ENCODE measurements around the gene FRMD6. TPM values are rescaled to one million over a fixed set of nuclear protein-coding genes. Genes with fewer than 3 reads are reported as not detected.

The FRMD6 gene
- total RNA-seq, 1 experiment from 2014 or later: 9.6 TPM

- TF ChIP-seq CTCF (conservative IDR thresholded peaks at IDR 0.05): no peak
- no peak overlapping the region for H2BK120ac ChIP-seq (ENCODE audit: low read depth, low read length, poor library complexity, severe bottlenecking)
- H4K8ac ChIP-seq (replicated peaks; ENCODE audit: insufficient read length, low read depth, low read length): no peak overlapping the region
- H2BK15ac ChIP-seq (ENCODE audit: low read depth, low read length): no peak overlapping the region
- H3K4ac ChIP-seq (ENCODE audit: low read depth, low read length): no peak overlapping the region
- H2BK12ac ChIP-seq (ENCODE audit: insufficient read length, low read depth, low read length): no peak overlapping the region
- Mint-ChIP-seq H3K36me3 (ENCODE audit: insufficient read depth in 1 of 3, low read depth in 3 of 3) (peaks cover 0 to 8% (median 2%) of the 10 kb centered on the region in 3 experiments; a peak in 1 of 7 replicates), H3K4me3 (no peak overlapping the region), H3K9me3 (no peaks in the 10 kb centered on the region), H3K27ac (no peak overlapping the region), H3K4me1 (0 out of 4 replicates have a peak, but pooled peaks cover 0 to 4% of the 10 kb centered on the region in 2 experiments), H3K27me3 (ENCODE audit: low read depth) (no peaks in the 10 kb centered on the region)
- no peak overlapping the region for H2BK20ac ChIP-seq (ENCODE audit: low read depth, low read length, poor library complexity, severe bottlenecking)
- H3K9me3 ChIP-seq (ENCODE audit: control insufficient read depth, low read depth, low read length): no peaks in the 10 kb centered on the region
- no peak overlapping the region for H4K5ac ChIP-seq (ENCODE audit: insufficient read length, low read depth, low read length)
- no peak for DNase-seq
- H3K4me1 ChIP-seq (ENCODE audit: insufficient read depth, low read length): no peaks in the 10 kb centered on the region
- H4K20me1 ChIP-seq (ENCODE audit: control insufficient read depth, insufficient read depth, insufficient read length): no peaks in the 10 kb centered on the region
- no peak overlapping the region for H3K14ac ChIP-seq (ENCODE audit: insufficient read depth, low read length)
- no peaks in the 10 kb centered on the region for H3K79me1 ChIP-seq (ENCODE audit: insufficient read depth, low read depth, low read length, poor library complexity, severe bottlenecking)
- no peak overlapping the region for H3K4me2 ChIP-seq (ENCODE audit: insufficient read depth, insufficient read length, low read length)
- no peak overlapping the region for H2BK5ac ChIP-seq (ENCODE audit: insufficient read length, low read length)
- no peak overlapping the region for H3K18ac ChIP-seq (ENCODE audit: insufficient read length, low read depth, low read length)
- H3K79me2 ChIP-seq (ENCODE audit: insufficient read depth, low read length): no peaks in the 10 kb centered on the region
- H3K9ac ChIP-seq (ENCODE audit: extremely low read depth, insufficient read length, low read length): no peak overlapping the region
- no peak overlapping the region for H2AFZ ChIP-seq (ENCODE audit: low read length)
- H3K27ac ChIP-seq (ENCODE audit: insufficient read length, low read depth, low read length): no peak overlapping the region
- no peak overlapping the region for H2AK5ac ChIP-seq (ENCODE audit: insufficient read length, low read length)
- no peak overlapping the region for H3T11ph ChIP-seq (ENCODE audit: low read length)
- H3K23ac ChIP-seq (ENCODE audit: insufficient read length, low read depth, low read length): no peak overlapping the region
- no peaks in the 10 kb centered on the region for H3K27me3 ChIP-seq (ENCODE audit: insufficient read depth, low read length)
- WGBS (ENCODE audit: extremely low coverage, insufficient read length, low lambda C conversion rate): no CpG with 5 or more reads among the region's 4 CpGs
- H4K91ac ChIP-seq (ENCODE audit: insufficient read length, low read depth, low read length): no peak overlapping the region
- no peaks in the 10 kb centered on the region for H3K23me2 ChIP-seq (ENCODE audit: insufficient read length, low read depth, low read length, poor library complexity, severe bottlenecking)
- no peak overlapping the region for H3K56ac ChIP-seq (ENCODE audit: insufficient read length, low read depth, low read length)
Observed at GRCh38 chr14:51732494-51733112, 80.9 kb downstream of the FRMD6 start.

Data from H9 (cell line).